H1 (cell line): Measurements from ENCODE around the gene GSK3B. TPM values are rescaled to one million over a fixed set of nuclear protein-coding genes. Genes with fewer than 3 reads are reported as not detected.

Source experiments
- ASH2L ChIP-seq: fragments of 200-600, 300-600 bp; sonication (generic); IDR thresholded peaks from one replicate; pipeline ENCODE4 v1.7.1; 2017; ENCODE audit warnings: low read length
- YY1 ChIP-seq: IDR thresholded peaks from 2 replicates; pipeline ENCODE4 v1.6.1; 2011; ENCODE audit warnings: low read depth, mild to moderate bottlenecking, low read length
- polyA plus RNA-seq, 7 experiments: library from polyadenylated mRNA; depleted of rRNA in 3 of 7; stranded (reverse) in 5 of 7; unstranded in 2 of 7; fragments of >200 nt in 5 of 7; fragments of 200-250 nt in 2 of 7; gene quantifications; 1 replicate in 5 of 7; 2 replicates in 1 of 7; 4 replicates in 1 of 7; pipeline versions ENCODE4 v1.2.1 to v1.2.3, GENCODE V29; 2011 to 2013; ENCODE audit warnings: missing spikeins in 2 of 7, mixed read lengths in 2 of 7
- total RNA-seq: library from RNA; stranded (reverse); fragmentation: NEBNext Ultra II Directional; extraction: Animal tissue kit (Norgen Biotek cat#: 25700); gene quantifications from 2 replicates; pipeline ENCODE4 v1.2.1, GENCODE V29; 2021
- TF ChIP-seq, protein P1 (sequence below): fragments of 300-600 bp; sonication (generic); IDR thresholded peaks from 2 replicates; pipeline ENCODE4 v1.7.1; 2012; ENCODE audit warnings: low read length, moderate library complexity, mild to moderate bottlenecking, inconsistent platforms; ENCODE audit not compliant: insufficient replicate concordance

Gene GSK3B
- total and polyA plus RNA-seq, 2 of the 8 experiments (the other 6 are each of a cell fraction or from before 2014, with no cell fraction given) = 24.2 to 50.7 TPM

DNA sequence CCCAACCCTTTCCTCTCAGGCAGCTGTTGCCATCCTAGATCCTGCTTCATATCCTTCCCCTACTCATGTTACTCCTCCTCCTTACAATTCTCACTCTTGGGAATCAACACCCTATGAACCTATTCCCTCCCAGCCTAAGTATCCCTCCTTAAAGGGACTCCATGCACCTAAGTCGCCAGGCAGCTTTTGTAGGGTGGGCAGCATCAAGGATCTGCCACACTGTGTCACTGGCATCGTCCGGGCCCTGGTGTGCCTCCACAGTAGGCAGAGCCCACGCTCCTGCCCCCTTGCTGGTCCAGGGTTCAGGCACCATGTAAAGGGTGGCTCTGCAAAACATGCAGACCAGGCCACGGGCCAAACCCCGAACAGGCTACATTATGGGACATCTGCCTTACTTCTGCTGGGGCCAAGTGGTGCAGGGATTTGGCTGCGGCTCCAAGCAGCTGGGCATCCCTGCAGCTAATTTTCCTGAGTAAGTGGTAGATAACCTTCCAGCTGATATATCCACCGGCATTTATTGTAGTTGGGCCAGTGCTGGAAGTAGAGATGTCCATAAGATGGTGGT, 53.4 kb downstream of the GSK3B start (continued):
- TF ChIP-seq, protein P1, sequence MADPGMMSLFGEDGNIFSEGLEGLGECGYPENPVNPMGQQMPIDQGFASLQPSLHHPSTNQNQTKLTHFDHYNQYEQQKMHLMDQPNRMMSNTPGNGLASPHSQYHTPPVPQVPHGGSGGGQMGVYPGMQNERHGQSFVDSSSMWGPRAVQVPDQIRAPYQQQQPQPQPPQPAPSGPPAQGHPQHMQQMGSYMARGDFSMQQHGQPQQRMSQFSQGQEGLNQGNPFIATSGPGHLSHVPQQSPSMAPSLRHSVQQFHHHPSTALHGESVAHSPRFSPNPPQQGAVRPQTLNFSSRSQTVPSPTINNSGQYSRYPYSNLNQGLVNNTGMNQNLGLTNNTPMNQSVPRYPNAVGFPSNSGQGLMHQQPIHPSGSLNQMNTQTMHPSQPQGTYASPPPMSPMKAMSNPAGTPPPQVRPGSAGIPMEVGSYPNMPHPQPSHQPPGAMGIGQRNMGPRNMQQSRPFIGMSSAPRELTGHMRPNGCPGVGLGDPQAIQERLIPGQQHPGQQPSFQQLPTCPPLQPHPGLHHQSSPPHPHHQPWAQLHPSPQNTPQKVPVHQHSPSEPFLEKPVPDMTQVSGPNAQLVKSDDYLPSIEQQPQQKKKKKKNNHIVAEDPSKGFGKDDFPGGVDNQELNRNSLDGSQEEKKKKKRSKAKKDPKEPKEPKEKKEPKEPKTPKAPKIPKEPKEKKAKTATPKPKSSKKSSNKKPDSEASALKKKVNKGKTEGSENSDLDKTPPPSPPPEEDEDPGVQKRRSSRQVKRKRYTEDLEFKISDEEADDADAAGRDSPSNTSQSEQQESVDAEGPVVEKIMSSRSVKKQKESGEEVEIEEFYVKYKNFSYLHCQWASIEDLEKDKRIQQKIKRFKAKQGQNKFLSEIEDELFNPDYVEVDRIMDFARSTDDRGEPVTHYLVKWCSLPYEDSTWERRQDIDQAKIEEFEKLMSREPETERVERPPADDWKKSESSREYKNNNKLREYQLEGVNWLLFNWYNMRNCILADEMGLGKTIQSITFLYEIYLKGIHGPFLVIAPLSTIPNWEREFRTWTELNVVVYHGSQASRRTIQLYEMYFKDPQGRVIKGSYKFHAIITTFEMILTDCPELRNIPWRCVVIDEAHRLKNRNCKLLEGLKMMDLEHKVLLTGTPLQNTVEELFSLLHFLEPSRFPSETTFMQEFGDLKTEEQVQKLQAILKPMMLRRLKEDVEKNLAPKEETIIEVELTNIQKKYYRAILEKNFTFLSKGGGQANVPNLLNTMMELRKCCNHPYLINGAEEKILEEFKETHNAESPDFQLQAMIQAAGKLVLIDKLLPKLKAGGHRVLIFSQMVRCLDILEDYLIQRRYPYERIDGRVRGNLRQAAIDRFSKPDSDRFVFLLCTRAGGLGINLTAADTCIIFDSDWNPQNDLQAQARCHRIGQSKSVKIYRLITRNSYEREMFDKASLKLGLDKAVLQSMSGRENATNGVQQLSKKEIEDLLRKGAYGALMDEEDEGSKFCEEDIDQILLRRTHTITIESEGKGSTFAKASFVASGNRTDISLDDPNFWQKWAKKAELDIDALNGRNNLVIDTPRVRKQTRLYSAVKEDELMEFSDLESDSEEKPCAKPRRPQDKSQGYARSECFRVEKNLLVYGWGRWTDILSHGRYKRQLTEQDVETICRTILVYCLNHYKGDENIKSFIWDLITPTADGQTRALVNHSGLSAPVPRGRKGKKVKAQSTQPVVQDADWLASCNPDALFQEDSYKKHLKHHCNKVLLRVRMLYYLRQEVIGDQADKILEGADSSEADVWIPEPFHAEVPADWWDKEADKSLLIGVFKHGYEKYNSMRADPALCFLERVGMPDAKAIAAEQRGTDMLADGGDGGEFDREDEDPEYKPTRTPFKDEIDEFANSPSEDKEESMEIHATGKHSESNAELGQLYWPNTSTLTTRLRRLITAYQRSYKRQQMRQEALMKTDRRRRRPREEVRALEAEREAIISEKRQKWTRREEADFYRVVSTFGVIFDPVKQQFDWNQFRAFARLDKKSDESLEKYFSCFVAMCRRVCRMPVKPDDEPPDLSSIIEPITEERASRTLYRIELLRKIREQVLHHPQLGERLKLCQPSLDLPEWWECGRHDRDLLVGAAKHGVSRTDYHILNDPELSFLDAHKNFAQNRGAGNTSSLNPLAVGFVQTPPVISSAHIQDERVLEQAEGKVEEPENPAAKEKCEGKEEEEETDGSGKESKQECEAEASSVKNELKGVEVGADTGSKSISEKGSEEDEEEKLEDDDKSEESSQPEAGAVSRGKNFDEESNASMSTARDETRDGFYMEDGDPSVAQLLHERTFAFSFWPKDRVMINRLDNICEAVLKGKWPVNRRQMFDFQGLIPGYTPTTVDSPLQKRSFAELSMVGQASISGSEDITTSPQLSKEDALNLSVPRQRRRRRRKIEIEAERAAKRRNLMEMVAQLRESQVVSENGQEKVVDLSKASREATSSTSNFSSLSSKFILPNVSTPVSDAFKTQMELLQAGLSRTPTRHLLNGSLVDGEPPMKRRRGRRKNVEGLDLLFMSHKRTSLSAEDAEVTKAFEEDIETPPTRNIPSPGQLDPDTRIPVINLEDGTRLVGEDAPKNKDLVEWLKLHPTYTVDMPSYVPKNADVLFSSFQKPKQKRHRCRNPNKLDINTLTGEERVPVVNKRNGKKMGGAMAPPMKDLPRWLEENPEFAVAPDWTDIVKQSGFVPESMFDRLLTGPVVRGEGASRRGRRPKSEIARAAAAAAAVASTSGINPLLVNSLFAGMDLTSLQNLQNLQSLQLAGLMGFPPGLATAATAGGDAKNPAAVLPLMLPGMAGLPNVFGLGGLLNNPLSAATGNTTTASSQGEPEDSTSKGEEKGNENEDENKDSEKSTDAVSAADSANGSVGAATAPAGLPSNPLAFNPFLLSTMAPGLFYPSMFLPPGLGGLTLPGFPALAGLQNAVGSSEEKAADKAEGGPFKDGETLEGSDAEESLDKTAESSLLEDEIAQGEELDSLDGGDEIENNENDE = no peak
- TF ChIP-seq YY1 = no peak
- no peak for TF ChIP-seq ASH2L
